Stimulated activated naive CD8-positive, alpha-beta T cell treated with anti-CD3 and anti-CD28 coated beads, Interleukin-15, amount 100 ng/mL, for 72 hours (primary cell): Measurements from ENCODE around the gene DDX24.

Experiments
- ATAC-seq: fragments of 150-1000 bp; cut with Tn5 transposase; 2 replicates; pipeline ENCODE4 v1.10.0; 2021; ENCODE audit warnings: mild to moderate bottlenecking, moderate library complexity
- DNase-seq, 2 donors: peaks; one replicate each; pipeline ENCODE4 v3.0.0; 2021 to 2022
- H3K27ac Mint-ChIP-seq, 2 donors: one replicate each; pipeline ENCODE4 v1.8.0; 2022; ENCODE audit warnings: mild to moderate bottlenecking in 2 of 2, mixed read lengths in 2 of 2, moderate library complexity in 2 of 2
- H3K27me3 Mint-ChIP-seq: one replicate; pipeline ENCODE4 v1.8.0; 2022; ENCODE audit warnings: mixed read lengths
- H3K4me1 Mint-ChIP-seq: one replicate; pipeline ENCODE4 v1.8.0; 2022; ENCODE audit warnings: mild to moderate bottlenecking, mixed read lengths
- H3K4me3 Mint-ChIP-seq, 2 donors: one replicate each; pipeline ENCODE4 v1.8.0; 2022; ENCODE audit warnings: mild to moderate bottlenecking in 2 of 2, mixed read lengths in 2 of 2, moderate library complexity in 1 of 2
- H3K9me3 Mint-ChIP-seq, 2 donors: one replicate each; pipeline ENCODE4 v1.8.0; 2022; ENCODE audit warnings: mixed read lengths in 2 of 2

DDX24 gene

DNA sequence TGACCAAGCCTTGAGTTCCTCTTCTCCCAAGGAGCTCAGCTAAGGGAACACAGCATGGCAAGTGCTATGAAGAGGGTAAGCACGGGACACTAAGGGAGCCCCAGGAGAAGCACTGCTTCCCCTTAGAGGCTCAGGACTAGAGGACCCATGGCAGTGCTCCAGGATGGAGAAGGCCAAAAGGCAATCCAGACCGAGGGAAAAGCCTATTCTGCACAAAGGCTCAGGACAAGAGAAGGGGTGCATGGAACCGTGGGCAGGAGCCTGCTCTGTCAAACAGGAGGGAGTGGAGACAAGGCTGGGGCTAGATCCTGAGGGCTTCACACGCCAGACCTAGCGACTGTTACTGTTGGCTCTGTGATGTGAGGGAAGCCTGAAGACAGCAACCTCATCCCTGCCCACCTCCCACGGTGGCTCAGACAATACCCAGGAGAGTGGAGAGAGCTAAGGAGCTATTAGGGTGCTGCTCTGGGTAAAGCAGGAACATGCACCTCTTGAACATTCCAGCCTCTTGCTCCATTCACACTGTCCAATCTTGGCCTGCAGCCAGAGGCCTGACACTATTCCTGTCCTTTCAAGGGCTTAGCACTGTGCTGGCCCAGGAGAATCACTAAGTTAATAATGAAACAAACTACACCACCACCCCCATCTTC lies 30.6 kb downstream of the DDX24 start:
- no peaks in the 10 kb centered on the region for H3K27me3 Mint-ChIP-seq
- peak overlapping the region; percentile 47 to 85 for H3K27ac Mint-ChIP-seq
- no peak overlapping the region for H3K4me3 Mint-ChIP-seq
- H3K9me3 Mint-ChIP-seq: no peaks in the 10 kb centered on the region
- no peak for ATAC-seq
- no peak for DNase-seq
- H3K4me1 Mint-ChIP-seq: peaks cover 7% of the 10 kb centered on the region

DNA sequence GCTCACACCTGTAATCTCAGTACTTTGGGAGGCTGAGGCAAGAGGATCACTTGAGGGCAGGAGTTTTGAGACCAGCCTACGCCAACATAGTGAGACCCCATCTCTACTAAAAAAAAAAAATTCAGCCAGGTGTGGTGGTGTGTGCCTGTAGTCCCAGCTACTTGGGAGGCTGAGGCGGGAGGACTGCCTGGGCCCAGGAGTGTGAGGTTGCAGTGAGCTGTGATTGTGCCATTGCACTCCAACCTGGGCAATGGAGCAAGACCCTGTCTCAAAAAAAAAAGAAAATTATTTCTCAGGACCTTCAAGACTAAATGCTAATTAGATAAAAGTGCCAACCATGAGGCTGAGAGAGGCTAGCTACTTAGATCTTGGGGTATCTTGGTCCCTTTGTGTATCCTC lies 31.4 kb downstream of the DDX24 start:
- no peak for DNase-seq
- H3K4me3 Mint-ChIP-seq: no peak overlapping the region
- no peaks in the 10 kb centered on the region for H3K27me3 Mint-ChIP-seq
- H3K27ac Mint-ChIP-seq: peak overlapping the region in 1 of 2 donors; percentile 85
- H3K9me3 Mint-ChIP-seq: no peaks in the 10 kb centered on the region
- peaks cover 7% of the 10 kb centered on the region for H3K4me1 Mint-ChIP-seq
- ATAC-seq: no peak

DNA sequence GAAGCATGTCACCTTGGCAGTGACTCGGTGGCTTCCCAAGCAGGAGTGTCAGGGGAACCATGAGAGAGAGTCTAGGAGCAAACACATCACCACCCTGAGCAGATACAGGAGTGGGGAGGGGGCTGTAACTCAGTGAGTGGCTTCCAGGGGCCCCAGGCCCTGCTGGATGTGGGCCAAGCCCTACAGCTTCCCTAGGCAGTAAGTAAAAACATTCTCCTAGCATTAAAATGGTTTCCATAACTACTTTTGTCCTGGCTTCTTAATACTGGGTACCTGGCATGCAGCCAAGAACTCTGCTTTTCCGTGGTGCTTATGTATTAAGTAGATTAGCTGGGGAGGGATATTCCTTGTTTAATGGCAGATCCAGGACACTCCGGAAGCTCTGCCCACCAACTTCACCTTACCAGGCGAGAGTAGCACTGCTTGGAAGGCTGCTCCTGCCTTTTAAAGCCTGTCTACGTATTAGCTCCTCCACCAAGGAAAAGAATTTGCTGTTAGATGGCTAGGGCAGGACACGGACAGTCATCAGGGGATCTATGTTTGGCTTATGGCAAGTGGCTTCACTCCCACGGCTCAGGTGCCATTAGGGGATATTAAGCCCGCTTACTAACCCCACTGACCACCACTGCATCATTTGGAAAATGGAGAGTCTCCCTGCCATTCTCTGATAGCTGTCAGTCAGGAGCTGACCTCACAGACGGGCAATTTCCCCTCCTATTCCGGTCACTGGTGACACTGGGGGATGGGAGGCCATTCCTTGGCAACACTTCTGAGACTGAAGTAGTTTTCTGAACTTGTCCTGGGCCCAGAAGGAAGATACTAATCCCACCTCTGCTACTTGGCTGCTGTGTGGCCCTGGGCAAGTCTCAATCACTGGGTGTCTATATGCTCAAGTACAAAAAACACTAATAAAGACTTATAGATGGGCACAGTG lies 32.0 kb downstream of the DDX24 start:
- DNase-seq (no peak), ATAC-seq (no peak)
- no peak overlapping the region for H3K4me3 Mint-ChIP-seq
- H3K27me3 Mint-ChIP-seq: no peaks in the 10 kb centered on the region
- H3K27ac Mint-ChIP-seq: no peak overlapping the region
- no peaks in the 10 kb centered on the region for H3K9me3 Mint-ChIP-seq
- H3K4me1 Mint-ChIP-seq: peaks cover under 1% of the 10 kb centered on the region

DNA sequence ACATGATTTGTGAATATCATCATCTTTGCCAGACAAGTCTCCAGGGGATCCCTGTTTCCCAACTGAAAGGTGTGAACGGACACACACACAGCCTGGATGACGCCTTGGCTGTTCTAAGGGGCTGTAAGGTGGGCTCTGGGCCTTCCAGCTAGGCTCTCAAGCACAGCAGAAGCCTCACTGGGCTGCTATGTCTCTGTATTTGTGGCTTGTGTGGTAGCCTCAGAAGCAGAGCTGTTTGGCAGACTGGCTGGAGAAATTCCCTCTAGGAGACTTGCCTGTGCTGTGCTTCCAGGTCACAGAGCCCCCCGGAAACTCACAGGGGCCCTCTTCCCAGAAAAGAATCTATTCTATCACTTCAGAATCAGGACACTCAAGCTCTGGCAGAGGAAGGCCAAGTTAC lies 33.4 kb downstream of the DDX24 start:
- ATAC-seq (no peak), DNase-seq (no peak)
- Mint-ChIP-seq H3K27me3 (no peaks in the 10 kb centered on the region), H3K4me1 (no peaks in the 10 kb centered on the region), H3K27ac (peak overlapping the region in 1 of 2 donors; percentile 39), H3K4me3 (no peak overlapping the region), H3K9me3 (no peaks in the 10 kb centered on the region)

DNA sequence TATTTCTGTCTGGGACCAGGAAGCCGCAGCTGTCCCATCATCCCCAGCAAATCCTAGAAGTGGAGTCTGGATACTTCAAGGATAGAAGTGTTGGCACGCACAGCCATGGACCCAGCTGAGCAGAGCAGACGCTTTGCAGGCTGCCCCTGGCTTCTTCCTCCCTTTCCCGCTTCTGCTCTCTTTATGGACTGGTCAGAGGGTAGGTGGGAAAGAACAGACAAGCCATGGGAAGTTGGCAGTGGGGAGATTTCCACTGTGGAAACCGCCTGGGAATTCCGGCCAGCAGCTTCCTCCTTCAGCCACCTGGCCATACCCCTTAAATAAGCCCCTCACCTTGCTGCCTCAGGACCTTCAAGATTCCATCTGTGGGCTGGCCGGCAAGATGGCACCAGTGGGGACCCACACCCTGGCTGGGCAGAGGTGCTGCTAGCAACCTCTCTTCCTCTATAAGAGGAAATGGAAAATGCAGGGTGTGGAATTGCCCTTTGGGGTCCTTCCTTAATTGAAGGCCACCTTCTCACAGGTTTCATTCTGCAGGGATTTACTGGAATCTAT lies 34.2 kb downstream of the DDX24 start:
- DNase-seq (no peak), ATAC-seq (no peak)
- H3K27me3 Mint-ChIP-seq: no peaks in the 10 kb centered on the region
- no peaks in the 10 kb centered on the region for H3K9me3 Mint-ChIP-seq
- no peak overlapping the region for H3K27ac Mint-ChIP-seq
- no peaks in the 10 kb centered on the region for H3K4me1 Mint-ChIP-seq
- no peak overlapping the region for H3K4me3 Mint-ChIP-seq

DNA sequence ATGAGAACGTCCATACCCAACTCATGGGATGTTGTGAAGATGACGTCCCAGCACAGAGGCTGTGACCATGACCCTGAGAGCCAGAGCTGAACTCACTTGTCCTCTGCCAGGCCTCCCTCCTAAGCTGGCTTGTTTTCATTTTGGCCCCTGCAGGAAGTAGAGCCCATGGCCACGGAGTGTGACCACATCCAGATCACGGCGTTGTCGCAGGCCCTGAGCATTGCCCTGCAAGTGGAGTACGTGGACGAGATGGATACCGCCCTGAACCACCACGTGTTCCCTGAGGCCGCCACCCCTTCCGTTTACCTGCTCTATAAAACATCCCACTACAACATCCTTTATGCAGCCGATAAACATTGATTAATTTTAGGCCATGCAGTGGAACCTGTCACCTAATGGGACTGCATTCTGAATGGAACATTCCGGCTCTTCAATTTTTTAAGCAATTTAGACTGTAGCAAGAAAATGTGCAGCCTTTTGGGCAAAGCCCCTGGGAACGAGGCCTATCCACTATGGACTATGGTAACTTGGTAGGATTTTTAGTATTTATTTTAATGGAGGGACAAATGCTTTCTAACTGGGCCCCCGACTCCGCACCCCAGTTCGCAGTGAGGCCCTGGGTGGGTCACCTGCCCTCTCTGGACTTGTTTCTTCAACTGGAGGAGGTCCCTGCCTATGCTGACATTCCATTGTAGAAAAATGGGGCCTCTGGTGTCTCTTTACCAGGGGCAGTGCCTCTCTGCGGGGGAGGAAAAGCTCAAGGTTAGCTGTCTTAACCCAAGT lies 35.2 kb downstream of the DDX24 start:
- H3K4me3 Mint-ChIP-seq: no peak overlapping the region
- H3K9me3 Mint-ChIP-seq: no peaks in the 10 kb centered on the region
- no peaks in the 10 kb centered on the region for H3K27me3 Mint-ChIP-seq
- no peaks in the 10 kb centered on the region for H3K4me1 Mint-ChIP-seq
- ATAC-seq: no peak
- DNase-seq: no peak
- peak overlapping the region in 1 of 2 donors; percentile 48 for H3K27ac Mint-ChIP-seq

DNA sequence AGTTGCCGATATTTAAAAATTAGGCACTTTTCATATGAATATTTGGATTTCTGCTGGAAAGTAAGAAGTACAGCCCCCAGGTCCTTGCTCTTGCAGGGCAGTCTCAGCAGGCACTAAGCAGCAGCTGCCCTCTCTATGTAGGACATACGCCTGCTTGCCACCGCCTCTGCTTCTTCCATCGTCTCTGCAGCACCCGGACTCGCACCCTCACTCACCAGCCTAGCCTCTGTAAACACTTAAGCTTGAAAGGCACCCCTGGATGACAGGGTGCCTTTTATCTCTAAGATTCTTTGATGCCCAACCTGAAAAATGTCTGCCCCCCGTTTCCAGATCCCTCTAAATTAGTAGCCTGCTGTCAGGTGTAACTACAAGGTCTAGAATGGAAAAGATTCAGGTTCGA lies 35.9 kb downstream of the DDX24 start:
- no peak for DNase-seq
- Mint-ChIP-seq H3K27ac (no peak overlapping the region), H3K27me3 (no peaks in the 10 kb centered on the region), H3K9me3 (no peaks in the 10 kb centered on the region), H3K4me1 (no peaks in the 10 kb centered on the region), H3K4me3 (no peak overlapping the region)
- no peak for ATAC-seq

DNA sequence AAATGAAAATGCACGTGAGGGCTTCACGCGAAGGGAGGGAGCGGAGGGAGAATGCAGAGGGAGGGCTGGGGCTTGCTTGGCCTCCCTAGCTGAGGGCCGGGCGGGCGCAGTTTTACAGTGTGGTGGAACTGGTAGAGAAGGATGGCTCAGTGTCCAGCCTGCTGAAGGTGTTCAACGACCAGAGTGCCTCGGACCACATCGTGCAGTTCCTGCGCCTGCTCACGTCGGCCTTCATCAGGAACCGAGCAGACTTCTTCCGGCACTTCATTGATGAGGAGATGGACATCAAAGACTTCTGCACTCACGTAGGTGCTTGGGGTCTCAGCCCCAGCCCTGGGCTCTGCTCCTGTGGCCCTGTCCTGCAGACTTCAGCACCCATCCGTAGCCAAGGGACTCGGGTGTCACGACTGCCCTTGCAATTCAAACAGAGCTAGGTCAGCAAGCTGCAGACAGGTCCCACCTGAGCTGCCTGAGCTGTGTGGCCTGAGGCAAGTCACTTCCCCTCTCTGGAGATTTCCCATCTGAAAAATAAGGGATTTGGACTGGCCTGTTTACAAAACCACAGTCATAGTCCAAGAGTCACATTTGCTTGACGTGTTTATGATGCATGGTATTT lies 36.4 kb downstream of the DDX24 start:
- DNase-seq: no peak
- no peak overlapping the region for H3K27ac Mint-ChIP-seq
- no peaks in the 10 kb centered on the region for H3K27me3 Mint-ChIP-seq
- H3K9me3 Mint-ChIP-seq: no peaks in the 10 kb centered on the region
- no peak for ATAC-seq
- no peaks in the 10 kb centered on the region for H3K4me1 Mint-ChIP-seq
- H3K4me3 Mint-ChIP-seq: no peak overlapping the region

DNA sequence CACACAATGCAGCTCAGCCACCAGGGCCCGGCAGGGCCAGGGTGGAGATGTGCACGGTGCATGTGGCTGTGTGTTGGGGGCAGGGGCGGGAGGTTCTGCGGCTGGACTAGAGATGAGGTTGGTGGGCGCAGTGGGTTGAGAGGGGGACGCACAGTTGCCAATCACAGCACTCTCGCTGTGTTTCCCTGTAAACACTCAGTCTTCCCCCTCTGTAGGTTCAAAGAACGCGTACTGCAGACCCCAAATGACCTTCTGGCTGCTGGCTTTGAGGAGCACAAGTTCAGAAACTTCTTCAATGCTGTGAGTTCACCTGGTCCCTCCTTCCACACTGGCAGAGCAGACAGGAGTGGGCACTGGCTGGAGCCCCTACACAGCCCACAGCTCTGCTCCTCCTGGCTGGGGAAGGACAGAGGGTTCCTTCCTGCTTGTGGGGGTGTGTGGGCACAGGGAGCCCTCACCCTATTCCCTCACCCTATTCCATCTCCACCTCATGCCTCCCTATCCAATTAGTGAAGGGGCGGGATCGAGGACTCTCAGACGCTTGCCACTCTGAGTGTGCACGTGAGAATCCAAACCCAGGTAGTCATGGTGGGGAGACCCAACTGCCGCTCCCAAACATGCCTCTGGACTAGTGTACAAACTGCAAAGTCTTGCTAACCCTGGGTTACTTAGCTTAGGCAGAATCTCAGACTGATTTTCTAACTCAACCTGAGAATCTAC lies 37.1 kb downstream of the DDX24 start:
- no peaks in the 10 kb centered on the region for H3K9me3 Mint-ChIP-seq
- no peak overlapping the region for H3K4me3 Mint-ChIP-seq
- H3K4me1 Mint-ChIP-seq: no peaks in the 10 kb centered on the region
- peak; percentile 4 for ATAC-seq
- H3K27me3 Mint-ChIP-seq: no peaks in the 10 kb centered on the region
- no peak for DNase-seq
- H3K27ac Mint-ChIP-seq: peak overlapping the region in 1 of 2 donors; percentile 36

DNA sequence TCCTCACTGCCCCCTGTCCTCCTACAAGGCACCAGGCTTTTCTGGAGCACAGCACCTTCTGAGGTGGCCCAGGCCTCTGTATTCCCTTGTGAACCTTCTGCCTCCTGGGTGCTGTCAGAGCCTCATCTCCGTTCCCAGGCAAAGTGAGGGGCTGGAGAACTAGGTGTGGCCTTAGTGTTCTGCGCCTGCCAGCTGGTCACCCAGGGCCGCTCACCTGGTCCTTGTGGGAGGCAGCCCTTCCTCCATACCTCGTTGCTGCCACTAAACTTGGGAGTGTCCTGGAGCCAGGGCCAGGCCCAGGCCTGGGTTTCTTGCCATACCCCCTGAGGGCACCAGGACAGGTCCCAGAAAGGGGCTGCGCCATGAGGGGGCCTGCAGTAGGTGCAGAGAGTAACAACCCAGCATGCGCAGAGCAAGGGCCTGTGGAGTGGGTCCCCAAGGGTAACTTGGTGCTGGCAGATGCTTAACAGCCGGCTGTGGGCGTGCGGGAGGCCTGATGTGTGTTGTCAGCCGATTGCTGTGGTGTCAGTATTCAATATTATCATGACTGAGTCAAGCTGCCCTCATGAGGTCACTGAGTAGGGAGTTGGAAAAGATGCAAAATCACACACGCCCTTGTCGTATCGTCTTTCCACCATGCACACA lies 37.8 kb downstream of the DDX24 start:
- no peak overlapping the region for H3K27ac Mint-ChIP-seq
- H3K27me3 Mint-ChIP-seq: no peaks in the 10 kb centered on the region
- ATAC-seq: peak; percentile 8
- DNase-seq: no peak
- H3K4me1 Mint-ChIP-seq: no peaks in the 10 kb centered on the region
- no peaks in the 10 kb centered on the region for H3K9me3 Mint-ChIP-seq
- no peak overlapping the region for H3K4me3 Mint-ChIP-seq

DNA sequence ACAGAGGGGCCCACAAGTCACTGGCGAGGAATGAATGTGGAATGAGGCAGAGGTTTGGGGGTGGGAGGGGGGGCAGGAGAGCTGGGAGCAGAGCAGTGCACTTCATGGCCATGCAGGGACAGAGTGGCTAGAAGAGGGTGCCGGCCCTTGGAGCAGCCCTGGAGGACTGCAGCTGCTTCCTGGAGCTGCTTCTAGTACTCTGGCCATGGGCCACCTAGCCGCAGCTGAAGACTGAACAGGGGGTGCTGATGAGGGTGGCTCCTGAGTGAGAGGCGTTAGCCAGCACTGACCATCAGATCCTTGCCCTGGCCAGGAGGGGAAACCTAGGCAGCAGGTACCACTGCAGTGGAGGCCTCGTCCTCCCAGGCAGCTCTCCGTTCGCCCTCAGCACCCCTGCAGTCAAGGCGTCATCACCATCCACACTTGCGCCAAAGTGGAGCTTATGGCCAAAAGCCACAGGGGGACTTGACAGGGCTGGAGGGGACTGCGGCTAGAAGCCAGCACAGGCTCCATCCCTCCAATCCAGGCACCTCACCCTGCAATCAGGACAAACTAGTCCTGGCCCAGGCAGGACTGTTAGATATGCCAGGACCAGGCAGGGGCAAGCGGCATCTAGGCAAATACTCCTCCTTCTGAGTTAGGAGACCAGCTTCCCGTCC lies 38.4 kb downstream of the DDX24 start:
- no peak overlapping the region for H3K27ac Mint-ChIP-seq

DNA sequence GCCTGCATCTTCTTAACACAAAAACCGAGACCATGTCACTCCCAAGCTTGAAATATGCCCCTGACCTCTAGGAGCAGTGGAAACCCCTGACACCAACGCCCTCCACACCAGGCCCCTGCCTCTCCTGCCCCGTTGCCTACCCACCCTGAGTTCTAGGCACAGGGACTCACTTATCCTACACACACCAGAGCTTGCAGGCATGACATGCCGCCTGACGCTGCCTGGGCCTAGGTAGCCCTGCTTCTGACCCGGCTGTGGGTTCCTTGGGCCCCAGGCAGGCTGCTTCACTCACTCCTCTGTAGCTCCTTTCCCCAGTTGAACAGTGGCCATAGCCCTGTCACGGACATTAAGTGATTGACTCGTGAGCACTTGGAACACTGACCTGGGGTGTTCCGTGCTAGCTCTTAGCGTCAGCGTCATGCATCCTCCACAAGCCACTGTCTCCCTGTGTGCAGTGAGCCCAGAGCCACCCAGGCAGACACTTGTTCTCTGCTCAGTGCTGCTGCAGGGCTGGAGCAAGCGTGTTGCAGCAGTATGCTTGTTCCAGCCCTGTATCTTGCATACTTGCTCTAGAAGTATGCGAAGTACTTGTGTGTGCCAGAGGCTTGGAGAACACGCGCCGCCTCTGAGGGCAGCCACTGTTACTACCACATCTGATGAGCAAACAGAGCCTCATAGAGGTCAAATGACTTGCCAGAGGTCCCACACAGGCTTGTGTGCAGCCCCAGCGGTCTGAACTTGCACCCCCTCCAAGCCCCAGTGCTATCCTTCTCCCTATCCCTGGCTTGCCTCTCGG lies 39.3 kb downstream of the DDX24 start:
- Mint-ChIP-seq H3K4me3 (no peak overlapping the region), H3K9me3 (no peaks in the 10 kb centered on the region), H3K4me1 (peaks cover 2% of the 10 kb centered on the region), H3K27ac (peak overlapping the region; percentile 0 to 2), H3K27me3 (no peaks in the 10 kb centered on the region)
- DNase-seq (no peak), ATAC-seq (no peak)

More for the DNA sequence above, 38.4 kb downstream of the DDX24 start:
- DNase-seq: no peak
- no peak for ATAC-seq
- Mint-ChIP-seq H3K4me1 (no peaks in the 10 kb centered on the region), H3K27me3 (no peaks in the 10 kb centered on the region), H3K9me3 (no peaks in the 10 kb centered on the region), H3K4me3 (no peak overlapping the region)

DNA sequence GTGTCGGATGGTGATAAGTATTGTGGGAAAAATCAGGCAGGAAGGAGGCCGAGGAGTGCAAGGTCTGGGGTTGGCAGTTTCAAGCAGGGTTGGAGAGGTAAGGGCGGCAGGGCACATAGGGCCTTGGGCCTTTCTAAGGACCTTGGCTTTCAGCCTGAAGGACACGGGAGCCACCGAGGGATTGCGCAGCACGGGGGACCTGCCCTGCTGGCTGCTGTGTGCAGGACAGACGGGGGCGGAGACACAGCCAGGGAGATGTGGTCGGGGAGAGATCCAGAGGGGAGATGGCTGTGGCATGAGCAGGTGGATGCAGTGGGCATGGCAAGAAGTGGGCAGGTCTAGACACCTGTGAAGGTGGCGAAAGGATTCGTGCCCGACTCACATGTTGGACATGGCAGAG lies 40.2 kb downstream of the DDX24 start:
- H3K9me3 Mint-ChIP-seq: no peaks in the 10 kb centered on the region
- DNase-seq (no peak), ATAC-seq (no peak)
- H3K27ac Mint-ChIP-seq: no peak overlapping the region
- no peaks in the 10 kb centered on the region for H3K27me3 Mint-ChIP-seq
- no peak overlapping the region for H3K4me3 Mint-ChIP-seq
- H3K4me1 Mint-ChIP-seq: peaks cover 7% of the 10 kb centered on the region
